K562 (cell line): ENCODE measurements around the gene DCLK1. TPM values are rescaled to one million over a fixed set of nuclear protein-coding genes. Genes with fewer than 3 reads are reported as not detected.

Experiments
- ATAC-seq: fragments of 200-7000 bp; cut with Tn5 transposase; 3 replicates; pipeline ENCODE4 v1.9.1; 2020; ENCODE audit warnings: moderate library complexity
- BruUV-seq: library from RNA; stranded (reverse); fragments of 400-500 nt; replicated peaks from 2 replicates; lab custom pipeline; 2021; lab: Mats Ljungman, UMichigan
- CTCF ChIA-PET: fragments of 300-600 bp; formaldehyde crosslinking; extraction: SDS; loops from one replicate; lab custom pipeline; 2021; ENCODE audit warnings: low intra/inter-chr PET ratio; lab: Yijun Ruan, JAX
- POLR2A ChIA-PET: fragments of 300-600, 350-650 bp; sonication (Branson Sonifier 250); formaldehyde crosslinking; extraction: SDS; loops from one replicate; lab custom pipeline; 2021; ENCODE audit warnings: antibody characterized with exemption, inconsistent platforms; lab: Yijun Ruan, JAX
- DNase-seq, 4 experiments: peaks; one replicate each; pipeline versions ENCODE4 v3.0.0 to v3.0.0-alpha.2; 2011 to 2018; ENCODE audit warnings: low spot score in 3 of 4, mixed read lengths in 3 of 4; ENCODE audit errors: extremely low read depth in 1 of 4
- FAIRE-seq: peaks from 2 replicates; lab custom pipeline; 2011; peaks lifted over from hg19 to GRCh38; lab: Jason Lieb, UNC
- H2AFZ ChIP-seq: 2 replicates; pipeline ENCODE4 v1.6.0; 2011; ENCODE audit warnings: low read depth, low read length, control low read depth, inconsistent platforms
- H3K27ac ChIP-seq: fragments of 200-600 bp; 3 replicates; pipeline ENCODE4 v1.8.0; 2011; ENCODE audit warnings: low read depth, mild to moderate bottlenecking, control low read depth, inconsistent platforms, low read length, moderate library complexity, mixed read lengths; ENCODE audit errors: extremely low read depth
- H3K27me3 ChIP-seq, 2 experiments: fragments of 300-600 bp in 1 of 2; 2 replicates in 1 of 2; 3 replicates in 1 of 2; pipeline versions ENCODE4 v1.6.0 to v1.8.0; 2011; ENCODE audit warnings: inconsistent platforms in 2 of 2, low read length in 2 of 2, mild to moderate bottlenecking in 1 of 2, mixed read lengths in 1 of 2, moderate library complexity in 1 of 2; ENCODE audit not compliant: control insufficient read depth in 2 of 2, insufficient read depth in 2 of 2
- H3K36me3 ChIP-seq: fragments of 300-600 bp; 3 replicates; pipeline ENCODE4 v1.8.0; 2011; ENCODE audit warnings: mild to moderate bottlenecking, low read length, inconsistent platforms; ENCODE audit not compliant: control insufficient read depth, insufficient read depth
- H3K4me1 ChIP-seq, 2 experiments: fragments of 200-600 bp in 1 of 2; replicated peaks in 1 of 2; 2 replicates in 1 of 2; 3 replicates in 1 of 2; pipeline versions ENCODE4 v1.5.1 to v1.8.0; 2011; ENCODE audit warnings: inconsistent platforms in 2 of 2, low read length in 2 of 2, mild to moderate bottlenecking in 1 of 2, mixed read lengths in 1 of 2, moderate library complexity in 1 of 2; ENCODE audit not compliant: control insufficient read depth in 2 of 2, insufficient read depth in 2 of 2
- H3K4me2 ChIP-seq: 2 replicates; pipeline ENCODE4 v1.6.1; 2011; ENCODE audit warnings: low read length, control low read depth, inconsistent platforms, mixed read lengths; ENCODE audit not compliant: insufficient read depth
- H3K4me3 ChIP-seq: fragments of 200-600 bp; sonication (generic), shearing (Covaris generic); 2 replicates; pipeline ENCODE4 v1.5.1; 2016; ENCODE audit warnings: control low read depth, inconsistent platforms
- H3K79me2 ChIP-seq: fragments of 200-600 bp; 3 replicates; pipeline ENCODE4 v1.8.0; 2011; ENCODE audit warnings: low read length, inconsistent platforms; ENCODE audit not compliant: control insufficient read depth, insufficient read depth
- H3K9ac ChIP-seq, 2 experiments: 2 replicates each; pipeline versions ENCODE4 v1.6.0 to v1.6.1; 2011; ENCODE audit warnings: low read depth in 2 of 2, low read length in 2 of 2, control low read depth in 1 of 2, inconsistent platforms in 1 of 2, mild to moderate bottlenecking in 1 of 2, mixed read lengths in 1 of 2; ENCODE audit not compliant: insufficient read depth in 1 of 2
- H3K9me1 ChIP-seq: one replicate; pipeline ENCODE4 v1.6.0; 2011; ENCODE audit warnings: inconsistent platforms, mild to moderate bottlenecking, low read length, moderate library complexity; ENCODE audit not compliant: control insufficient read depth, insufficient read depth
- H3K9me3 ChIP-seq: replicated peaks from 2 replicates; pipeline ENCODE4 v1.5.1; 2011; ENCODE audit warnings: low read depth, low read length, inconsistent platforms; ENCODE audit not compliant: control insufficient read depth, insufficient read depth
- H4K20me1 ChIP-seq: replicated peaks from 2 replicates; pipeline ENCODE4 v1.6.1; 2011; ENCODE audit warnings: low read length, inconsistent platforms, mixed read lengths; ENCODE audit not compliant: control insufficient read depth, insufficient read depth
- HMGN3 ChIP-seq: IDR thresholded peaks from 2 replicates; pipeline ENCODE4 v1.6.1; 2011; ENCODE audit warnings: borderline replicate concordance, low read depth, mild to moderate bottlenecking, mixed read lengths, low read length; ENCODE audit not compliant: insufficient read length; ENCODE audit errors: extremely low read depth
- SP1 ChIP-seq: sonication (generic); formaldehyde crosslinking; IDR thresholded peaks from 2 replicates; pipeline ENCODE4 v1.8.1; 2022; ENCODE audit warnings: mild to moderate bottlenecking, missing genetic modification reagents
- WGBS: fragments of 100-300 bp; shearing (Covaris generic); methylation state at CpG from one replicate; pipeline ENCODE4 v1.1.6; 2016; ENCODE audit warnings: low coverage, mixed read lengths; ENCODE audit not compliant: insufficient coverage; ENCODE audit errors: missing lambda C conversion rate; 5-methylcytosine and 5-hydroxymethylcytosine counted together
- in situ Hi-C: fragments of 300-500 bp; cut with MboI; formaldehyde crosslinking; loops from 4 replicates; pipeline ENCODE4 v1.15.0; 2018; ENCODE audit warnings: inconsistent platforms, mixed read lengths
- intact Hi-C: fragments of 100-400 bp; cut with micrococcal nuclease; formaldehyde crosslinking; loops from 2 replicates; pipeline ENCODE4 v1.14.2; 2022
- polyA plus RNA-seq, 8 experiments: library from polyadenylated mRNA; depleted of rRNA in 4 of 8; stranded (reverse) in 5 of 8; unstranded in 3 of 8; fragments of >200 nt; fragmentation: Nextera tagmentation in 2 of 8; fragmentation: Illumina TruSeq in 1 of 8; extraction: Ambion mirVana in 2 of 8; extraction: Trizol in 1 of 8; gene quantifications; 2 replicates each; pipeline versions ENCODE4 v1.2.1 to v1.2.3, GENCODE V29; 2011 to 2014; ENCODE audit warnings: inconsistent platforms in 1 of 8, missing spikeins in 1 of 8
- total RNA-seq, 7 experiments: library from RNA; depleted of rRNA in 6 of 7; stranded (reverse); fragments of >200 nt in 6 of 7; fragmentation: Illumina TruSeq in 2 of 7; extraction: Trizol in 2 of 7; gene quantifications; 2 replicates each; pipeline versions ENCODE4 v1.2.1 to v1.2.3, GENCODE V29; 2011 to 2021; ENCODE audit warnings: low replicate concordance in 1 of 7
- TF ChIP-seq, protein P1 (sequence below): fragments of 450-650 bp; IDR thresholded peaks from 2 replicates; pipeline ENCODE4 v1.6.1; 2017; ENCODE audit warnings: mild to moderate bottlenecking, moderate library complexity
- TF ChIP-seq, protein P2 (sequence below): fragments of 250-450 bp; sonication (Bioruptor Pico); IDR thresholded peaks from 2 replicates; pipeline ENCODE4 v1.5.0; 2021; ENCODE audit warnings: mild to moderate bottlenecking, moderate library complexity

The DCLK1 gene
- total and polyA plus RNA-seq, 9 of the 15 experiments (the other 6 are each of a cell fraction or from before 2014, with no cell fraction given), result 0.07 TPM; not detected in 8

DNA sequence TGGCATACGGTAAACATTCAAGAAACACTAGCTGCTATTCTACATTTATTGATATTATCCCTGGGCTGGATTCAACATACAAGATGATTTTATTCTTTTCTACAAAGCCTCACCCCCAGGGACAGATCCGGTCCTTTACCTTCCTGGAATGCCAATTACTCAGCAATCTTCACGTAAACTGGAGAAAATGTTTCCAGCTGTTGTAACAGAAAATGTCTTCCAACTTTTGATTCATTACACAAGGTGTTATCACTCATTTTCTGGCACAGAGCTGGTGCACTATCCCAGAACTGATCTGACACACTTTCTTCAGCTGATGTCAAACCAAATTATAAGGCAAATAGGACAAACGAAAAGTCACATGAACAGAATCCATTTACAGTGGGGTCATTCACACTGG is 33.1 kb downstream of the DCLK1 start:
- Histone ChIP-seq H4K20me1 (no peaks in the 10 kb centered on the region), H3K9ac (no peak overlapping the region), H3K4me3 (no peak overlapping the region), H3K27ac (no peak overlapping the region), H3K9me3 (no peaks in the 10 kb centered on the region), H3K4me1 (no peaks in the 10 kb centered on the region), H3K36me3 (no peaks in the 10 kb centered on the region), H3K79me2 (no peaks in the 10 kb centered on the region), H3K27me3 (no peaks in the 10 kb centered on the region), H2AFZ (no peak overlapping the region), H3K9me1 (no peaks in the 10 kb centered on the region), H3K4me2 (no peak overlapping the region)
- TF ChIP-seq HMGN3 (no peak), SP1 (no peak)
- TF ChIP-seq, protein P1, sequence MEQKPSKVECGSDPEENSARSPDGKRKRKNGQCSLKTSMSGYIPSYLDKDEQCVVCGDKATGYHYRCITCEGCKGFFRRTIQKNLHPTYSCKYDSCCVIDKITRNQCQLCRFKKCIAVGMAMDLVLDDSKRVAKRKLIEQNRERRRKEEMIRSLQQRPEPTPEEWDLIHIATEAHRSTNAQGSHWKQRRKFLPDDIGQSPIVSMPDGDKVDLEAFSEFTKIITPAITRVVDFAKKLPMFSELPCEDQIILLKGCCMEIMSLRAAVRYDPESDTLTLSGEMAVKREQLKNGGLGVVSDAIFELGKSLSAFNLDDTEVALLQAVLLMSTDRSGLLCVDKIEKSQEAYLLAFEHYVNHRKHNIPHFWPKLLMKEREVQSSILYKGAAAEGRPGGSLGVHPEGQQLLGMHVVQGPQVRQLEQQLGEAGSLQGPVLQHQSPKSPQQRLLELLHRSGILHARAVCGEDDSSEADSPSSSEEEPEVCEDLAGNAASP, result no peak
- TF ChIP-seq, protein P2, sequence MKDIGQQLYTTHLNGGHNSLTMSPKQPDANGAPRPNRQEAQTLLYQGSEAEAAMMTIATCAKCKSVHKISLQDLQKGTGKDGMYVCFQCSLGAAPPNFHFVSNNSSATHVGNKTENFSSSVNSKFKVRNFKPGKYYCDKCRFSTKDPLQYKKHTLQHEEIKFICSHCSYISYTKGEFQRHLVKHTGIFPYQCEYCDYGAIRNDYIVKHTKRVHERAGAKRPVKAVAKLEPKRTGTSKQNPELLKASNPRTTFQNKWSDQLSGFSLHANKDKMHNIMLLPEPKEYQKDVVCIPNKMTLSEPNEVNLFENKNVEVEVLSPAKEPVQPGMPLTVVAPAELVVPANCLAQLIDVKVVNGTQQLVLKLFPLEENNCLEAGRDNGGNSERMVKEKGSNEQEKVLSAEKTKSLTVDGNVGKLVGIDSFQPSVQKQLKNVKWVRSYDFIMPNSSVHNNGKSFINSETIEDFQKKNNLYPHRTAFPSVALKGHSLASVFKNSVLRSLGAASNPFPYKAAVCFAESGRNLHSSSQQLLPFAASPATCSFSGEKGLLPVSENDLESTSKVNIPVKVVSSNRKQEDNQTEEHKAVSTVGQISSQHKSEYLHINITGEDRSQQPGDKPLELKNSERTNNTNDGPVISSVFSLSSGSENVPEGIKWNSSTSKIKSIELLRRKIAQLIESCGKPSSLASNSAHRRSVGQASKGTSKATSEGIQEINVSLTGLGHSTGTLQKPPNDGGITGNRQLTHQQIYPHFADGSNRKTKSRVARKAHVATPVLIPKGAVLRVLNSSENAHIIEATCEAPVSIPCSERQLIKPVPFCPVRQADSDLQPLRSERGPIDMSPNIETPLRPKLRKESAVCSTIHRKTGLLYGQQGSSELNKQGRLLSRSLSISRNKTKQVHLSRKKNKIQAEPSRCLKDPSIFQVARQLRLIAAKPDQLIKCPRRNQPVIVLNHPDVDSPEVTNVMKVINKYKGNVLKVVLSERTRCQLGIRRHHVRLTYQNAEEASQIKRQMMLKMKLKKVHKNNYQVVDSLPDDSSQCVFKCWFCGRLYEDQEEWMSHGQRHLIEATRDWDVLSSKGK (CRISPR knock-in tag), result no peak
- DNase-seq, result no peak
- BruUV-seq, result no TSS peak
- intact Hi-C loops, result no loop called here
- in situ Hi-C loops, result no loop called here
- ATAC-seq, result no peak
- ChIA-PET POLR2A (interaction anchor here (0.6 kb wide), 1 partner anchor 1059 kb away, joined by 3 read pairs; no protein-coding TSS in a partner anchor), CTCF (no interaction called here)
- no peak for FAIRE-seq
- 3% methylated on average over 4 of the region's 4 CpGs for WGBS
